ENCODE measurements around the gene ZNF398.
"Not testable (repeated sequence)": the region's sequence is repeated elsewhere in the genome, so short reads cannot be mapped to it uniquely, and the experiment has no call there.

Gene ZNF398

GRCh38 chr7:149223761-149224160 is 76.5 kb downstream of the ZNF398 start:
- no peak overlapping the region for H3K4me3 ChIP-seq (ENCODE audit: low read depth, low read length)

DNA sequence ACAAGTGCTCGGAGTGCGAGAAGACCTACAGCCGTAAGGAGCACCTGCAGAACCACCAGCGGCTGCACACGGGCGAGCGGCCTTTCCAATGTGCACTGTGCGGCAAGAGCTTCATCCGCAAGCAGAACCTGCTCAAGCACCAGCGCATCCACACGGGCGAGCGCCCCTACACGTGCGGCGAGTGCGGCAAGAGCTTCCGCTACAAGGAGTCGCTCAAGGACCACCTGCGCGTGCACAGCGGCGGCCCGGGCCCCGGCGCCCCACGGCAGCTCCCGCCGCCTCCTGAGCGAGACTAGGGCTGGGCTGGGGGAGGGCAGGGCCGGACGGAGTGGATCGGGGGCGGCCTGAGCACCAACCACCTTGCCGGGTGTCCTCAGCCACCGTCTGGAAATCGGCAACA is 77.1 kb downstream of the ZNF398 start:
- H3K4me3 ChIP-seq (ENCODE audit: low read depth, low read length), result no peak overlapping the region

DNA sequence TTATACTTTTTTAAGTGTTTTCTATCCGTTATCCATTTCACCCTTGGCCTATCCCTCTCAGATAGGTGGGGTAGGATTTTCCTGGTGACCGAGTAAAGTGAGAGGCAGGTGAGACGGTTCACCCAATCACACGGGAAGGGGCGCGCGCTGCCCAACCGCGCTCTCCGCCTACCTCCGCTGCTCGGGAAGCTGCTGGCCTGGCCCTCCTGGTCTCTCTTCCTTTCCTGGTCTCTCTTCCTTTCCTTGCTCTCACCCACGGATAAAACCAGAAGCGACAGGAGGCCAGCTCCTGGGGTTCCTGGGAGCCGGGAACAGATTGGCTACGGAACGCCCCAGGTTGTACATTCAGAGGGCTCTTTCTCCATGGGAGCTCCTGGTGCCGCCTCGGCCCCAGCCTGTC is 77.9 kb downstream of the ZNF398 start:
- no peak overlapping the region for H3K4me3 ChIP-seq (ENCODE audit: low read depth, low read length)

- H3K4me3 ChIP-seq (ENCODE audit: low read depth, low read length), result no peak overlapping the region
Observed at GRCh38 chr7:149225656-149226055, 78.4 kb downstream of the ZNF398 start.

DNA sequence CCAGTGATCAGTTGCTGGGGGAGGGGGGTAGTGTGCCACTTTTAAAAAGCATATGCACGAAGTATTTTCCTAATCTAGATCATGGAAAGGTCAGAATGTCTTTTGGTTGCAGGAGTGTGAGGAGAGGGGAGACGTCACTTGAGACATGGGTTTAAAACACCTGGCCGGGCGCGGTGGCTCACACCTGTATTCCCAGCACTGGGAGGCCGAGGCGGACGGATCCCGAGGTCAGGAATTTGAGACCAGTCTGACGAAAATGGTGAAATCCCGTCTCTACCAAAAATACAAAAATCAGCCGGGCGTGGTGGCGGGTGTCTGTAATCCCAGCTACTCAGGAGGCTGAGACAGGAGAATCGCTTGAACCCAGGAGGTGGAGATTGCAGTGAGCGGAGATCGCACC is 79.1 kb downstream of the ZNF398 start:
- H3K4me3 ChIP-seq (ENCODE audit: low read depth, low read length), result not testable (repeated sequence)

GRCh38 chr7:149226840-149227494 is 79.7 kb downstream of the ZNF398 start:
- H3K4me3 ChIP-seq (ENCODE audit: low read depth, low read length), result no peak overlapping the region

- no peak overlapping the region for H3K4me3 ChIP-seq (ENCODE audit: low read depth, low read length)
Observed at GRCh38 chr7:149228831-149229471, 81.7 kb downstream of the ZNF398 start.

DNA sequence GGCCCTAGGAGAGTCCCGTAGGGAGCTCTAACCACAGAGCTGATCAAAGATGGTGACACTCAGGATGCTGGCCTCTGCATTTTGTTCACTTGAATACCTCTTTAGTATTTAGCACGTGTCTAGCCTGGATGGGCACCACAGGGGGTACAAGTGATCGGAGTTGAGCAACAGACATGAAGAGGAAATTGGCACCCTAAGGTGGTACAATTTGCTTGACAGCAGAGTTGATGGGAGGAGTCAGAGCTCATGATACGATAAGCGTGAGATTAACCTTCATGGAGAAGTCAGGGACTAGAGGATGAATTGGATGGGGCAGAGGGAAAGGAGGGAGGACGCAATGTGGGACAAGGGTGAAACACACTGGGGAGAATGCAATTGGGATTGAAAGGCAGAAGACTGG is 82.3 kb downstream of the ZNF398 start:
- H3K4me3 ChIP-seq (ENCODE audit: low read depth, low read length), result no peak overlapping the region

DNA sequence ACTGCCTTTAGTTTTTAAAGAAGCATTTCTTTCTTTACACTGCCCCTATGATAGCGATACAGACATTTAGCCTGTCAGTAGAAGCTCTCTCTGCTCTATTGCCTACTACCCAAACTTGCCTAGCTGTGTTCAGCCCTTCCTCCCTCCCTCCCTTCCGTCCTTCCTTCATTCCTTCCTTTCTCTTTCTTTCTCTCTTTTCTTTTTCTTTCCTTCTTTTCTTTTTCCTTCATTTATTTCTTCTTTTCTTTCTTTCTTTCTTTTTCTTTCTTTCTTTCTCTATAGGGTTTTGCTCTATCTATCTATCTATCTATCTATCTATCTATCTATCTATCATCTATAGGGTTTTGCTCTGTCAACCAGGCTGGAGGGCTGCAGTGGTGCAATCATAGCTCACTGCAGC is 85.1 kb downstream of the ZNF398 start:
- H3K4me3 ChIP-seq (ENCODE audit: low read depth, low read length), result no peak overlapping the region
